Activated CD8-positive, alpha-beta memory T cell treated with anti-CD3 and anti-CD28 coated beads for 4 hours (primary cell): ENCODE data around the gene ESPL1.
A peak's percentile ranks its signal among the peaks of the same experiment; 100 is the strongest.
"Not testable (repeated sequence)": the region's sequence is repeated elsewhere in the genome, so short reads cannot be mapped to it uniquely, and the experiment has no call there.

Experiments
- DNase-seq, 2 donors: peaks; one replicate each; pipeline ENCODE4 v3.0.0-alpha.2; 2020; ENCODE audit warnings: low read depth in 2 of 2

ESPL1 gene

DNA sequence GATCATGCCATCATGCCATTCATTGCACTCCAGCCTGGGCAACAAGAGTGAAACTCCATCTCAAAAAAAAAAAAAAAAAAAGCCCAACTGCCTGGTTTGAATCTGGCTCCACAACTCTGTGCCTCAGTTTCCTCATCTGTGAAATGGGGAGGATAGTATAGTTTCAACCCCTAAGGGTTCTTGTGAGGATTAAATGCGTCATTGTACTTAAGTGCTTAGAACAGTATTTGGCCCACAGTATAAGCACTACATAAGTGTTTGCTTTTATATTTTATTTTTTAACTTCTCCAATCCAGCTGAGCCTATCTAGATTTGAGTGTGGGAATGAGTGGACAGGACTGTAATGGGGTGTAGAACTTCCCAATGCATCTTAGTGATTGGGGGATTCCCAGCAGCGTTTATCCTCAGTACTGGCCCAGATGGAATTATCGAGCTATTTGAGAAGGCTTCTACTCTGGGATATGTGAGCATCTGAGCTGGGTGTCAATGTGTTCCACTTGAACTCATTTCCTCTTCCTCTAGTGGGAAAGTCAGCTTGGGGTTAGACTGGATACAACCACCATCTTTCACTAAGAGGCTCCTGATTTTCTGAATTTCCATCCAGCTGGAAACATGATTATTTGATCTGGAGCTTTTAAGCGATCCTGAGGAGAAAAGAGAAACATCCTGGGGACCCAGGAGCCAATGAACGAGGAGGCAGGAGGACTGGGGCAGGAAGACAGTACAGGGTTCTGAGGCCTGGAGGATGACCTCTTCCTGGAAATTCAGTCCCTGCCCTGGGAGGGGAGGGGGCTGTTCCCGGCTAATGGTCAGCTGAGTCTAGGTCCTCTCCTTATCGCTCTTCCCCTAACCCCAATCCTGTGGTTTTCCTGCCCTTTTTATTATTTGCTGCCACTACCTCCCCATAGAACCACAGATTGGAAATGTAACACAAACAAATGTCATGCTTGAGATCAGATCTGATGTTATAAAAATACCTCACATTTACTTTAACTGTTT, 9.3 kb upstream of the ESPL1 start:
- no peak for DNase-seq

DNA sequence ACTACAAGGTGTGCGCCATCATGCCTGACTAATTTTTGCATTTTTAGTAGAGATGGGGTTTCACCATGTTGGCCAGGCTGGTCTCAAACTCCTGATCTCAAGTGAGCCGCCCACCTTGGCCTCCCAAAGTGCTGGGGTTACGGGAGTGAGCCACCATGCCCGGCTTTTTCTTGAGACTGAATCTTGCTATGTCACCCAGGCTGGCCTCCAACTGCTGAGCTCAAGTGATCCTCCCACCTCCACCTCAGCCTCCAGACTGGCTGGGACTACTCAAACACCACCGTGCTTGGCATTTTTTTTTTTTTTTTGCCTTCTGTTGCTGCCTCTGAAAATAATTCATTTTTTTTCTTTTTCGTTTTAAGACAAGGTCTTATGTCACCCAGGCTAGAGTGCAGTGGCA, 8.2 kb upstream of the ESPL1 start:
- DNase-seq, result no peak

DNA sequence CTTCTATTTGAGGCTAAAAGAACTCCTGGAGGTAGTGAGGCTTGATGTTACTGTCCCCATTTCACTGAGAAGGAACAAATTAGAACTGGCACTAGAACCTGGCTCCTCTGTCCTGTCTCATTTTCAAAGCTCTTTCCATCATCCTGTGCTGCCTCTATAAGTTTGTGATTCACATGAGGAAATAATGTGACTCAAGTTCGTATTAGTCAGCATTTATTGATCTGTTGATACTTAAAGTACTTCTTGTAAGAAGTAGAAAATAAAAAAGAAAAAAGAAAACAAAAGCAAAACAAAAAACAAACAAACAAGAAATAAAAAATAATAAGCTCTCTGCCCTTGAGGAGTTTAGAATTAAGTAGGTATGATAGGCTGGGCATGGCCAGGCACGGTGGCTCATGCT, 2.3 kb upstream of the ESPL1 start:
- no peak for DNase-seq

DNA sequence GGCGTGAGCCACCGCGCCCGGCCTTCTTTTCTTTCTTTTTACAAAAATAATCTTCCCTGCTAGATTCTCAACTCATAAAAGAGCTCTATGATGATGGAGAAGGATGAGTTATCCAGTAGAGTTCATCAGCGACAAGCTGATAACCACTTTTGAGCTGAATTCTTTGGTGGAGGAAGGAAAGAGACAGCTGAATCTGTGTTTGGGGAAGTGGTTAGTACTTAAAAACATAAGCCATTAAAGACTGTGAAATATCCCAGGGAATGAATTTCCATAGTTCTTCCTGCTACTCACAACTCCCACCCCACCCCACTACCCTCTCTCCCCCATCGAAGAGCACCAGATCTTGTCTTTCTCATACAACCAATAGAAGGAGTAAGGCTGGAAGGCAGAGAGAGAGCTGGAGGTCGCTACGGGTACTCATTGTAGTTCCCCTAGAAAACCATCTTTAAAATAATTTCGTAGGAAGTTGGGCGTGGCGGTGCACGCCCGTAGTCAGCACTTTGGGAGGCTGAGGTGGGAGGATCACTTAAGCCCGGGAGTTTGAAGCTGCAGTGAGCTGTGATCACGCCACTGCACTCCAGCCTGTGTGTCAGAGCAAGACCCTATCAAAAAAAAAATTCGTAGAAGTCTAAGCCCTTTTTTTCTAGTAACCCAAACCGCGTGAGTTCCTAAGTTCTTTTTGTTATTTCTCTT, 647 bp upstream of the ESPL1 start:
- no peak for DNase-seq

DNA sequence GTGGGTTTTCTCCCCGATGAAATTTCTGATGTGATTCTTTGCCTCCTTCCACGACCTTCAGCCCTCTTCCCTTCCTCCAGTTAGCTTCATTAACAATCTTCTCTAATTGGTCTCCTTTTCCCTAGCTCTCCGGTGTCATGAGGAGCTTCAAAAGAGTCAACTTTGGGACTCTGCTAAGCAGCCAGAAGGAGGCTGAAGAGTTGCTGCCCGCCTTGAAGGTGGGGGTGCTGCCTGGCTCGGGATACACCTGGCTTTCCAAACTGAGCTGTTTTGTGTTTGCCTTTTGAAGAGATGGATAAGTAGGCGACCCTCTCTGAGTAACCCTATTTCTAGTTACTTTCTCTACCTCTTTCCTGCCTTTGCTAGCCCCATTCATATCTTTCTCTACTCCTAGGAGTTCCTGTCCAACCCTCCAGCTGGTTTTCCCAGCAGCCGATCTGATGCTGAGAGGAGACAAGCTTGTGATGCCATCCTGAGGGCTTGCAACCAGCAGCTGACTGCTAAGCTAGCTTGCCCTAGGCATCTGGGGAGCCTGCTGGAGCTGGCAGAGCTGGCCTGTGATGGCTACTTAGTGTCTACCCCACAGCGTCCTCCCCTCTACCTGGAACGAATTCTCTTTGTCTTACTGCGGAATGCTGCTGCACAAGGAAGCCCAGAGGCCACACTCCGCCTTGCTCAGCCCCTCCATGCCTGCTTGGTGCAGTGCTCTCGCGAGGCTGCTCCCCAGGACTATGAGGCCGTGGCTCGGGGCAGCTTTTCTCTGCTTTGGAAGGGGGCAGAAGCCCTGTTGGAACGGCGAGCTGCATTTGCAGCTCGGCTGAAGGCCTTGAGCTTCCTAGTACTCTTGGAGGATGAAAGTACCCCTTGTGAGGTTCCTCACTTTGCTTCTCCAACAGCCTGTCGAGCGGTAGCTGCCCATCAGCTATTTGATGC, 797 bp downstream of the ESPL1 start:
- no peak for DNase-seq

DNA sequence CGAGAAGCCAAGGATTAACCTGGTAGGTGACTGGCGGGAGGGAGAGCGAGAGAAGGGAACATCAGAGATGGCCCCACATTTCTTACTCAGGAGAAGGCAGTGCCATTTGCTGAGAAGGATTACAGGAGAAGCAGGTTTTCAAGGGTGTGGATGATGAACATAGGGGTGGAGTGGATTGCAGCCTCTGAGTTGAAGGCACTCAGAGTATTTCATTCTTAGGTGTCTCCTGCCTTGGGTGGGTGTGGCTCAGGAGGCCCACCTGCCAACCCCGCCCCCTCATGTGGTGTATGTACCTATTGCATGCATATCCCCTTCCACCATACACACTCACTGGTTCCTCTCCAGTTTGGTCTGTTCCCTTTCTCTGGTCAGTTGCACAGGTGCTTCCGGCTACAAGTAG, 6.3 kb downstream of the ESPL1 start:
- DNase-seq, result no peak

DNA sequence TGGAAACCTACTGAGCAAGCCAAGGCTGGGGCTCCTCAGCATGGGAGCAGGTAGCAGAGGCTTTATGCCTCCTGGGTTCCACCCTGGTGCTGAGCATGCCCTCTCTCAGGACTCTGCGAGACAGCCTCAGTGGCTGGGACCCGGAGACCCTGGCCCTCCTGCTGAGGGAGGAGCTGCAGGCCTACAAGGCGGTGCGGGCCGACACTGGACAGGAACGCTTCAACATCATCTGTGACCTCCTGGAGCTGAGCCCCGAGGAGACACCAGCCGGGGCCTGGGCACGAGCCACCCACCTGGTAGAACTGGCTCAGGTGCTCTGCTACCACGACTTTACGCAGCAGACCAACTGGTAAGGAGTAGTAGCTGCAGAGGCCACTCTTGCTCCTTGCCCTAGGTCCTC, 8.4 kb downstream of the ESPL1 start:
- DNase-seq, result no peak

DNA sequence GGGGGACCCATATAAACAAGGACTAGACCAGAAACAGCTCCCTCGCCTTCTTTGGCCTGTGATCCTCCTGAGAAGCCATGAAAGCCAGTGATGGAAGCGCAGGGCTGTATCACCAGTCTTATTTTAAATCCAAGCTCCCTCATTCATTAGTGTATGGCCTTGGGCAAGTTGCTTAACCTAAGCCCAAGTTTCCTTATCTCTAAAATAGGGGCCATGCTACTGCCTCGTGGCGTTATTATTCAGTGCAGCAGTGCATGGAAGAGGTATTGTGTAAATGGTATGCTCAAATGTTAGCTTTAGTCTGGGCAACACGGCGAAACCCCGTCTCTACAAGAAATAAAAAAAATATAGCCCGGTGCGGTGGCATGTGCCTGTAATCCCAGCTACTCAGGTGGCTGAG, 9.9 kb downstream of the ESPL1 start:
- DNase-seq, result no peak

DNA sequence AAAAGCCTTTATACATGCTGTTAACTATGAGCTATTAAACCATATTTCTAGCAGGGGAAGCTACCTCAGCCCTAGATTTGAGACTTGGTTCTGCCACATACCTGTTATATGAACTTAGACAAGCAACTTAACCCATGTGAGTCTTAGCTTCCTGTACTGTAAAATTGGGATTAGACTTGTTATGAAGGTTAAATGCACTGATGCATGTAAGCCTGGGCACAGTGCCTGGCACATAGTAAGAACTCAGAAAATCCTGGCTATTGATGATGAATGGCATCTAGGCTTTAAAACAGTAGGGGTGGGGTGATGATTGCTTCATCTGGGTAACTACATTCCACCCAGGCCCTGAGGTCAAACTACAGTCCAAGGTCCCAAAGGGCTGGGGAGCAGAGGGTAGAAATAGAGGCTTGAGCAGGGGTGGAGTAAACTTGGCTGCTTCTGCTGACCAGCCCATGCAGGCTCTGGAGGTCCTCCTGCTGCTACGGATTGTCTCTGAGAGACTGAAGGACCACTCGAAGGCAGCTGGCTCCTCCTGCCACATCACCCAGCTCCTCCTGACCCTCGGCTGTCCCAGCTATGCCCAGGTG, 11.3 kb downstream of the ESPL1 start:
- no peak for DNase-seq

DNA sequence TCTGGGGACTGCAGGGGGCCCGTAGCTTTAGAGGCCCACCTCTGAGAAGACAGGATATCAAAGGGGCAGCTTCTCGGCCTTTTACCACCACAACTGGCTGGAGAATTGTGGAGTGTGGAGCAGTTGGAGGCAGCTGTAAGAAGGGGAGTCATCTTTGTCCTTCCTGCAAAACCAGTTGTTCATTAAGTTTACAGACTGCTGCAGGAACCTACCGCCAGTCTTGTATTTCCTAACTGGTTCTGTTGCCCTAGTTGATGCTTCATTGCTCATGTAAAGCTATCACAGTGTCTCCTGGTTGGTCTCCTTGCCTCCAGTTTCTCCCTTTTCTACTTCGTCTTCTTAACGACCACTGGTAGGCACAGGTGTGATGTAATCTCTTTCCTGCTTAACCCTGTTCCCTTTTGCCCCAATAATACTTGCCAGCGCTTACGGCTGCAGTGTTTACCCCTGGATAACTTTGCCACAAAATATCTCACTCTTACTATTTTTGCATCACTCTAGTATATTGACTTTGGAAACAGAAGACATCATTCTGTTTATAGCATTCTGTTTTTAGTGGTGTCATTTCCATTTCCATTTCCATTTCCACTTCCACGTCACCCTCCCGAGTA, 11.9 kb downstream of the ESPL1 start:
- DNase-seq, result no peak

DNA sequence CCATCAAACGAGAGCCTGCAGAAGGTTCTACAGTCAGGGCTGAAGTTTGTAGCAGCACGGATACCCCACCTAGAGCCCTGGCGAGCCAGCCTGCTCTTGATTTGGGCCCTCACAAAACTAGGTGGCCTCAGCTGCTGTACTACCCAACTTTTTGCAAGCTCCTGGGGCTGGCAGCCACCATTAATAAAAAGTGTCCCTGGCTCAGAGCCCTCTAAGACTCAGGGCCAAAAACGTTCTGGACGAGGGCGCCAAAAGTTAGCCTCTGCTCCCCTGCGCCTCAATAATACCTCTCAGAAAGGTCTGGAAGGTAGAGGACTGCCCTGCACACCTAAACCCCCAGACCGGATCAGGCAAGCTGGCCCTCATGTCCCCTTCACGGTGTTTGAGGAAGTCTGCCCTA, 18.3 kb downstream of the ESPL1 start:
- no peak for DNase-seq

DNA sequence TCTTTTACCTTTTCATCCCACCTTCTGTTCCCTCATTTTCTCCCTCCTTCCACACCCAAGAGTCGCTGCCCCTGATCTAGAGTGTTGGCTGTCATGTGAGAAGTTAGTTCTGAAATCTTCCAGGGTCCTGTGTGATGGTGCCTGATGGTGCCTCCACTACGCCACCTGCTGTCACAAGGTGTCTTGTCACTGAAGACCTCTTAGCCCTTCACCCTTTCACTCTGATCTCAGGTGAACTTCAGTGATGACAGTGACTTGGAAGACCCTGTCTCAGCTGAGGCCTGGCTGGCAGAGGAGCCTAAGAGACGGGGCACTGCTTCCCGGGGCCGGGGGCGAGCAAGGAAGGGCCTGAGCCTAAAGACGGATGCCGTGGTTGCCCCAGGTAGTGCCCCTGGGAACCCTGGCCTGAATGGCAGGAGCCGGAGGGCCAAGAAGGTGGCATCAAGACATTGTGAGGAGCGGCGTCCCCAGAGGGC, 19.7 kb downstream of the ESPL1 start:
- peak; percentile 43 to 47 for DNase-seq

DNA sequence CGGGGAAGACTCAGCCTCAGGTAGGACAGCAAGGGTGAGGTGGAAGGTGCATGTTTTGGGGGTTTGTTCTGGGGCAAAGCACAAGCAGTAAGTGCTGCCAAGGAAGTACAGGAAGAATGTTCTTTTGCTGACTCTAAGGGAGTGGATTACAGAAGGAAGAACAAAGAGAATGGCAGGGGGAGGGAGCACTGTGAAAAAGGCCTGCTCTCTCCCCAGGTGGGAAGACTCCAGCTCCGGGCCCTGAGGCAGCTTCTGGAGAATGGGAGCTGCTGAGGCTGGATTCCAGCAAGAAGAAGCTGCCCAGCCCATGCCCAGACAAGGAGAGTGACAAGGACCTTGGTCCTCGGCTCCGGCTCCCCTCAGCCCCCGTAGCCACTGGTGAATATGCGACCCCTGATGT, 20.2 kb downstream of the ESPL1 start:
- DNase-seq, result no peak

DNA sequence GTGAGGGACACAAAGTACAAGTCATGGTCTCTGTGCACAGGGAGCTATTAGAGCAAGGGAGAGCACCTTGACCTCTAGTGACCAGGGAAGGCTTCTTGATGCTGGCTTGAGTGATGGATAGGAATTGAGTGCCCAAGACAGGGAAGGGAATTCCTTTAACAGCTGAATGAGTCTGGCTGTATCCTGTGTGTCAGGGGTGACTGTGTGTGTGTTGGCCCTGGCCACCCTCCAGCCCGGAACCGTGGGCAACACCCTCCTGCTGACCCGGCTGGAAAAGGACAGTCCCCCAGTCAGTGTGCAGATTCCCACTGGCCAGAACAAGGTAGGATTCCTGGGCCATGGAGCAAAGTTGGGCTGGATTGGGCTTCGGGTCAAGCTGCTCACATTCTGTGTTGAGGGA, 21.8 kb downstream of the ESPL1 start:
- DNase-seq, result no peak

DNA sequence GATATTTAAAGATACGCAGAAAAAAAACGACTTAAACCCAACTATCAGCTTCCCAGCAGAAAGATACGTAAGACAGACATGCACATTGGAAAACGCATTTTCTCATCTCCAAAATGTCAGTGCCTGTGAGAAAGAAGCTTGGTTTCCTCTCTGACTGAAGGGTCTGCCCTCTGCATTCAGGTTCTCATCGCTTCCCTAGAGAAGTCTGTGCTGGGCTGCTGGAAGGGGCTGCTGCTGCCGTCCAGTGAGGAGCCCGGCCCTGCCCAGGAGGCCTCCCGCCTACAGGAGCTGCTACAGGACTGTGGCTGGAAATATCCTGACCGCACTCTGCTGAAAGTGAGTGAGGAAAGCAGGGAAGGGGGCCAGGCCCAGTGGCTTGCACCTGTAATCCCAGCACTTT, 22.6 kb downstream of the ESPL1 start:
- no peak for DNase-seq

DNA sequence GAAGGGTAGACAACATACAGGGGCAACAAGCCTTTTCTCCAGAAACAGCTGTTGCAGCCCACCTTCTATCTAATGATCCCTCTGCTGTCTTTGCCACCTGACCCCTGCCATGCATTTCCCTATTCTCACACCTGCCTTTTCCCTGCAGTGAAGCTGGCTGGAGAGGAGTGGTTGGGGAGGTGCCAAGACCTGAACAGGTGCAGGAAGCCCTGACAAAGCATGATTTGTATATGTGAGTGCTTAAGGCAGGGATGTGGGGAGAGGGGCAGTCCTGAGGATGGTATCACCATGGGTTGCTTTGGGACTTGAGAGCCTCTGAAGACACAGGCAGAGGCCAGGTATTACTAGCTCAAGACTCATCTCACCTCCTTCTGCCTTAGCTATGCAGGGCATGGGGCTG, 24.3 kb downstream of the ESPL1 start:
- DNase-seq, result no peak

DNA sequence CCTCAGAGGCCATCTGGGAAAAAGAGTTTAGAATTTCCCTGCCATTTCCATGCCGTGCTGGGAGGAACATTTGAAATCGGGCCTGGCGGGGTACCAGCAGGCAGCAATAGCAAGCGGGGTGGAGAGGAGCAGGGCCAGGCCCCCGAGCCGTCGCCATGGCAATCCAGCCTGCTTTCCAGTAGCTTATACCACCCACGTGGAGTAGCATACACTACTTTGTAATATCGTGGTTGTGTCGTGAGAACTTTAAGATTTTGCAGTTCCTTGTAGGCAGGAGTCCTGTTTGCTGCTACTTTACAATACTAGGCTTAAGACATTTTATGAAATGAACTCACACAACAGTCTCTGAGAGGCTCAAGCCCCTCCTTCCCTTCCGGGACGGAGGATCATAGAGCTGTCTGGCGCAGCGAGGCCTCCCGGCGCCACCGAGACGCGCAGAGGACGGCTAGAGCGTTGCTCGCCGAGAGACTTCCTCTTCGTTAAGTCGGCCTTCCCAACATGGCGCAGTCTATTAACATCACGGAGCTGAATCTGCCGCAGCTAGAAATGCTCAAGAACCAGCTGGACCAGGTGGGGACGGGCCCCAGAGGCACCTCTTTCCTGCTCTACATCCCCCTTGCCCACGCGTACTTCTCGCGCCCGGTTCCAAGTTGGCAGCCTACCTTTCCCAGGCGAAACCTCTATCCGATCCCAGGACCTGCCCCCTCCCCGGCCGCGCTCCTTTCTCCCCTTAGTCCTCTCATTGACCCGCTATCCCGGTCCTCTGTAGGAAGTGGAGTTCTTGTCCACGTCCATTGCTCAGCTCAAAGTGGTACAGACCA, 27.2 kb downstream of the ESPL1 start, which contains the start of gene PFDN5:
Gene PFDN5, plus strand, starts transcription at position 473 of the 821 bp plus-strand sequence. Its CDS starts 26 bp downstream, at position 499.
- peak; percentile 70 to 75 for DNase-seq

DNA sequence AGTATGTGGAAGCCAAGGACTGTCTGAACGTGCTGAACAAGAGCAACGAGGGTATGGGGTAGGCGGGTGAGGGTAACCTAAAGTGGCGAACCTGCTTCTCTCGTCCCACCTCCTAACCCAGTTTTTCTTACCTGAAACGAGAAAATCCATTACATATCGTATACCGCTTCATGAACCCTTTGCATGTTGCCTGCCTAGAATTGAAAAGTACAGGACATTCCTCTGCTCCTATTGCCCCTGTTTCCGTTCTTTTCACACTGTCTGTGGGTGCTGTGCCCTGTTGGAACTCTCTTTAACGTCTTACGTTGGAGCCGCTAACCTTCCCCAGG, 27.8 kb downstream of the ESPL1 start:
- DNase-seq, result no peak

DNA sequence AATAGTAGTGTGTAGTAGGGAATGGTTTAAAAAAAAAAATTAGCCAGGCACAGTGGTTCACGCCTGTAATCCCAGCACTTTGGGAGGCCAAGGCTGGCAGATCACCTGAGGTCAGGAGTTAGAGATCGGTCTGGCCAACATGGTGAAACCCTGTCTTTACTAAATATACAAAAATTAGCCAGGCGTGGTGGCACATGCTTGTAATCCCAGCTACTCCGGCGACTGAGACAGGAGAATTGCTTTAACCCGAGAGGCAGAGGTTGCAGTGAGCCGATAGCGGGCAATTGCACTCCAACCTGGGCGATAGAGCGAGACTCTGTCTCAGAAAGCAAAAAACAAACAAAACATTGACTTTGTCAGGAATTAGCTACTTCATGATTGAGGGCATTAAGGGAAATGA, 29.0 kb downstream of the ESPL1 start:
- not testable (repeated sequence) for DNase-seq

DNA sequence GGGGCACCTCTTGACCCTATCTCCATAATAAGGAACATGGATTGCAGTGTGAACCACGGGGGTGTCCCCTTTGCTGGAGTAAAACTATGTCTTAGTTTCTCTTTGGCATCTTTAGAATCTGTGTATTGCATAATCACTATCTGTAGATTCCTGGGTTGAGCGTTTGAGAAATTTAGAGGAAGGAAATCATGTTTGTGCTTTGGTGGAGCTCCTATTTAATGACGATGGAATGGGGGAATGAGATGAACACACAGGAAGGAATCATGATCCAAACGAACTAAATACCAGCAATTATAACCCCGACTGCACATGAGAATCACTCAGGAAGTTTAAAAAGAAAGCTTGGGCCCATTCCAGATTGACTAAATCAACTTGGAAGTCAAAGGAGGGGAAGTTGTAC, 30.1 kb downstream of the ESPL1 start:
- DNase-seq, result no peak
